NCI-H1048 (cell line): ENCODE measurements around the gene EXOC3L2.
"Not testable (repeated sequence)": the region's sequence is repeated elsewhere in the genome, so short reads cannot be mapped to it uniquely, and the experiment has no call there.

Source experiments
- DNase-seq: peaks from one replicate; lab custom pipeline; 2025; lab: John Stamatoyannopoulos, UW

The EXOC3L2 gene

GRCh38 chr19:45255611-45256157, 10.5 kb upstream of the EXOC3L2 start:
- no peak for DNase-seq

- no peak for DNase-seq
These were observed 8.9 kb upstream of the EXOC3L2 start for GRCh38 chr19:45254044-45254531.

GRCh38 chr19:45253396-45254027, 8.3 kb upstream of the EXOC3L2 start:
- DNase-seq = no peak

- DNase-seq = no peak
These were observed 6.5 kb upstream of the EXOC3L2 start for GRCh38 chr19:45251452-45252354.

GRCh38 chr19:45250832-45251451, 5.7 kb upstream of the EXOC3L2 start, which contains the start of gene MARK4:
MARK4 (plus strand) TSS chr19:45251271; CDS start chr19:45251589, 318 bp downstream.
- no peak for DNase-seq

DNA sequence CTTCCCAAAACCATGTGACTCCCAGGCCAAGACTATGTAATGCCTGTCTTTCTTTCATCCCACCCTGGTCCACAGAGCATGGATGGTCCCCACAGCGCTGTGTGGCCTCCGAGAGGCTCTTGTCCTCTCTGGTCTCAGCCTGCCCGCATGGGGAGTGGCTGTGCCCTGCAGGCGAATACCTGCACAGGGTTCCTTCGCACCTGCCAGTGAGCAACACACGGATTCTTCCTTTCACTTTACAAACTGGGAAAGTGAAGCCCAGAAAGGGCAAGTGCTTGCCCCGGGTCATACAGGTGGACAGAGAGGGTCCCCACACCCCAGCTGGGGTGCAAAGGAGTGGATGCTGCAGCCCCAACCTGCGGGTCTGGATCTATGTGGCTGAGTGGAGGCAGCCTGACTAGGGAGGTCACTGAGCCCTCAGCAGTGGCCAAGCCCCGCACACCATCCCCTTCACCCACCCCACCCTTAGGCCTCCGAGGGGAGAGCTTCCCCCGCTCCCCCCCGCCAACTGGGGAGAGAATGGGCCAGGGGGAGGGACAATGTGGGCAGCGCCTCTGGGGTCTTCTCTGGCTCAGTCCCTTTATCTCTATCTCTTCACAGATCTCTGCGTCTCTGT, 5.1 kb upstream of the EXOC3L2 start:
- no peak for DNase-seq

DNA sequence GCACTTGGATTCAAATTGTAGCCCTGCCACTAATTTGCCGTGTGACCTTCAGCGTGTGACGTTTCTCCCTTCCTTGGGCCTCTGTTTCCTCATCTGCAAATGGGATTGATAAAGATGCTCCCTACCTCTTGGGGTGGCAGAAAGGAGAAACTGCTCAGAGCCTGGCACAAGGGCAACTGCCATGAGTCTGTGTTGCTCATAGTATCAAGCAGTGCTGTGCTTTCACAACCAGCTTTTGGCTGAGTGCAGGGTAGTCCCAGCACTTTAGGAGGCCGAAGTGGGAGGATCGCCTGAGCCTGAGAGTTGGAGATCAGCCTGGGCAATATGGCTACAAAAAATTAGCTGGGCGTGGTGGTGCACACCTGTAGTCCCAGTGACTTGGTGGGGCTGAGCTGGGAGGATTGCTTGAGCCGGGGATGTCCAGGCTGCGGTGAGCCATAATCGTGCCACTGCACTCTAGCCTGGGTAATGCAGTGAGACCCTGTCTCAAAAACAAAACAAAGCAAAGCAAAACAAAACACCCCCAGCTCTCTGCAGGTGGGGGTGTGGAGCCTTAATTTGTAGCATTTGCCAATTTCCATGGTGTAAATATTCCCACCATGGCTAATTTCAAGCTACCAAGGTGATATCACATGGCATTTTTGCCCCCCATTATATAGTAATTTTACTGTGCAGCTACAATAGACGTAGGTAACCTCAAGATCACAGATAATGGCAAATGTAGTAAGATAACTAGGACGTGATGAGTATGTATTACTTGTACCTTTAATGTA, 4.2 kb upstream of the EXOC3L2 start:
- DNase-seq = no peak

DNA sequence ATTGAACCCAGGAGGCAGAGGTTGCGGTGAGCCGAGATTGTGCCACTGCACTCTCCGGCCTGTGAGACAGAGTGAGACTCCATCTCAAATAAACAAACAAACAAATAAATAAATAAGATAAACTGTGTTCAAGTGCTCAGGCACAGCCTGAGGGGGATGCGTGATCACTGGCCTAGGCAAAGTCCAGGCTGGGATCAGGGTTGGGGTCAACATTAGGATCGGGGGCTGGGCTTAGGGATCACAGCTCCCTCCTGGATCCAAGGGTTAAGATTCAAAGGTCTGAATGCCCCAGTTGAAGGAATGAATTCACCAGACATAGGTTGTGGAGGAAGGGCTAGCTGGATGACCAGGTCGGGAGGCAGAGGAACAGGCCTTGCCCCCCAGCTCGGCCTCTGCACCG, 1.9 kb upstream of the EXOC3L2 start:
- no peak for DNase-seq

- DNase-seq = no peak
These were observed 619 bp upstream of the EXOC3L2 start for GRCh38 chr19:45245826-45246225.

- no peak for DNase-seq
These were observed 943 bp downstream of the EXOC3L2 start for GRCh38 chr19:45244133-45244794.

GRCh38 chr19:45243144-45243732, 2.0 kb downstream of the EXOC3L2 start:
- no peak for DNase-seq

GRCh38 chr19:45238556-45238955, 6.7 kb downstream of the EXOC3L2 start:
- DNase-seq = no peak

DNA sequence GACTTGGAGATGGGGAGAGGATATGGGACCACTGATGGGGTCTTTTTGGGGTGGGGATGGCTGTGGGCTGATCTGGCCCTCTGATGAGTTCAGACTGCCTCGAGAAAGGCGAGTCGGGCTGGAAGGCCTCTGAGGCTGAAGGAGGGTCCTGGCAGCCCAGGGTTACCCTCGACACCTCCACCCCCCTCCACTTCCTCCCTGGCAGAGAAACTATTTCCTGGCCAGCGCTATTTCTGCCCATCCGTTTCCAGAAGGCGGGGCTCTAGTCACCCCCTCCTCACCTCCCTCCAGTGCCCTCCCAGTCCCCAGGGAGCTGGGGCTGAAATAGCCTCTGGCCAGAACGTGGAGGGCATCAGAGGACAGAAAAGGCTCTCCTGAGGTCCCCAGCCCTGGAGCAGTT, 9.7 kb downstream of the EXOC3L2 start:
- no peak for DNase-seq

DNA sequence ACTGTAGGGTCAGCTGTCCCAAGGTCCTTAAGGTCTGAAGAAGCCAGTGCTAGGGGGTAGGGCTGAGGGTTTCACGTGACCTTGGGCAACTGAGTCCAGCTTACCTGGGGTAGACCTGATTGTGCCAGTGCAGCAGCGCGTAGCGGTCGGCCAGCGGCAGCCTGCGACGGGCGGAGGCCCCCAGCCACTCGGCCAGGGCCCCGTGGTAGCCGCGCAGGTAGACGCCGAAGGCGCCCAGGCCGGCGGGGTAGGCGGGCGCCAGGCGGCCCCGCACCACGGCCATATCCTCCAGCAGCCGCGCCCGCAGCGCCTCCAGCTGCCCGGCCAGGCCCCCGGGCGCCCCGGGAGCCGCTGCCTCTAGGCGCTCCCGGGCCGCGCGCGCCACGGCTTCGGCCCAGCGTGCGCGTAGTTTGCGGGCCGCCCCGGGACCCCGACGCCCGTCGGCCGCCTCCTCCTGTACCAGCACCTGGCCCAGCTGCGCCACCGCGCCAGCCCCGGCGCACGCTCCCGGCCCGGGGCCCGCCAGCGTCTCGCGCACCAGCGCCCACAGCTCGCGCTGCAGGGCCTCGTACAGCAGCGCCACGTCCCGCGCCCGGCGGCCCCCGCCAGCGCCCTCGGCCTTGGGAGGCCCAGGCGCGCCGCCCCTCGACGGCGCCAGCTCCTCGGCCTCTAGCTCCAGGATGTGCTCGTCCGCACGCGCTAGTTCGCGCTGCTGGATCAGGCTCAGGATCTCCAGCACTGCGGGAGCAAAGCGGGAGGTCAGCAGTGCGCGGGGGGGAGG, 10.9 kb downstream of the EXOC3L2 start:
- DNase-seq = no peak

GRCh38 chr19:45231891-45232290, 13.3 kb downstream of the EXOC3L2 start:
- no peak for DNase-seq

DNA sequence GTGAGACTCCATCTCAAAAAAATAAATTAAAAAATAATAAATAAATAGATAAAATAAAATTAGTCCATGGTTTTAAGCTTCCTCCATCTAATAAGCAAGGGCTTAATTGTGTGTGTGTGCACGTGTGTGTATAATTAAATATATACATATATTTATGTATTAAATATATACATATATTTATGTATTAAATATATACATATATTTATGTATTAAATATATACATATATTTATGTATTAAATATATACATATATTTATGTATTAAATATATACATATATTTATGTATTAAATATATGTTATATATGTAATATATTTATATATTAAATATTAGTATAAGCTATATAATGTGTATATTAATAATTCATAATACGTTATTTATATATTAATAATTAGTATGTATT, 16.2 kb downstream of the EXOC3L2 start:
- not testable (repeated sequence) for DNase-seq

DNA sequence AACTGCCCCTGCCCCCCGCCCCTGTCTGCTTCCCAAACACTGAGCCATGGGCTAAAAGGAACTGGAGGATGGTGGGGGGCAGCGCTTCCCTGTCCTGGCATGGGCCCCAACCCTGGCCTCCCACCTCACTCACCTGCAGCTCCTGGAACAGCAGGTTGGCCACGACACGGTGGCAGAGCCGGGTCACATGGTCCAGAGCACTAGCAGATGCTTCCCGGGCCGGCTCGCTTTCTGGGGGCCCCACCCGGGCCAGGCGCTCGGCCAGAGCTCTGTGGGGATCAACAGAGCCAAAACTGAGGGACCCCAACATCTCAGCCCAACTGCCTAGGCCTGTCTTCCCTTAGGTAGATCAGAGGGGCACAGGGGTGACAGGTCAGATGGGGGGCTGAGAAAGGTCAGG, 20.6 kb downstream of the EXOC3L2 start:
- DNase-seq = no peak

DNA sequence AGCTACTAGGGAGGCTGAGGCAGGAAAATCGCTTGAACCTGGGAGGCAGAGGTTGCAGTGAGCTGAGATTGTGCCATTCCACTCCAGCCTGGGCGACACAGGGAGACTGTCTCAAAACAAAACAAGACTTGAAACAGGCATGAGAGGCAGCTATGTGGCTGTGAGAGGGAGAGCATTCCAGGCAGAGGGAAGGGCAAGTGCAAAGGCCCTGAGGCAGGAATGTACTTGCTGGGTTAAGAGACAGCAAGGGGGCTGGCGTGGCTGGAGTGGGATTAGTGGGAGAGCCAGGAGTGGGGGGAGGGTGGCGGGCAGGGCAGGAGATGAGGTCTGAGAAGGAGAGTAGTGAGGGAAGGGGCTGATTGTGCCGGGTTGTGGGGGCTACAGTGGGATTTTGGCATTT, 21.3 kb downstream of the EXOC3L2 start:
- no peak for DNase-seq

DNA sequence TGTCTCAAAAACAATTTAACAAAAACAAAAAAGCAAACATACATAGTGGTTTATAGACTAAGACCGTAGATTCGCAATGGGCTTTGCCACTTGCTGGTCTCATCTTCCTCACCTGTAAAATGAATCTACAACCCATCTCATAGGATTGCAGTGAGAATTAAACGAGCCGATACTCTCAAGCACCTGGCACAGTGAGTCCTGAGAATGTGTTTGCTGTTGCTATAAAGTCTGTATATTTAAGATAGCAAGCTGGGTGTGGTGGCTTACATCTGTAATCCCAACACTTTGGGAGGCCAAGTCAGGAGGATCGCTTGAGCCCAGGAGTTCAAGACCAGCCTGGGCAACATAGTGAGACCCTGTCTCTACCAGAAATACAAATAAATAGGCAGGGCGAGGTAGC, 22.5 kb downstream of the EXOC3L2 start:
- no peak for DNase-seq
